ENCODE results near the gene ECT2. TPM values are rescaled to one million over a fixed set of nuclear protein-coding genes. Genes with fewer than 3 reads are reported as not detected.

The ECT2 gene
- total and polyA plus RNA-seq, 2 of the 8 experiments (the other 6 are each of a cell fraction or from before 2014, with no cell fraction given) = 19.5 to 88.7 TPM

- Histone ChIP-seq H4K91ac (replicated peaks; ENCODE audit: insufficient read length, low read length) (no peak overlapping the region), H2BK5ac (ENCODE audit: low read depth, low read length) (no peak overlapping the region), H2BK20ac (ENCODE audit: low read length) (no peak overlapping the region), H3K27ac (ENCODE audit: low read depth, low read length) (no peak overlapping the region), H3K9me3 (ENCODE audit: insufficient read depth in 2 of 2, low read depth in 1 of 2, low read length in 1 of 2) (no peaks in the 10 kb centered on the region), H3K56ac (replicated peaks; ENCODE audit: insufficient read length, low read depth, low read length) (no peak overlapping the region), H3K23me2 (ENCODE audit: low read depth, low read length) (peaks cover 1% of the 10 kb centered on the region; the same call in 1 of the 2 replicates), H3K18ac (ENCODE audit: extremely low read depth, low read length) (no peak overlapping the region), H4K20me1 (replicated peaks in 1 of 2; ENCODE audit: control insufficient read depth in 1 of 2, insufficient read depth in 2 of 2, low read length in 2 of 2) (no peaks in the 10 kb centered on the region), H2AK5ac (ENCODE audit: low read depth, low read length) (no peak overlapping the region), H3K4me3 (ENCODE audit: extremely low read depth in 1 of 4, insufficient read depth in 2 of 4, low read depth in 3 of 4, low read length in 4 of 4) (no peak overlapping the region), H3K27me3 (replicated peaks in 1 of 4; ENCODE audit: control insufficient read depth in 3 of 4, extremely low read depth in 1 of 4, insufficient read depth in 3 of 4, low read length in 3 of 4) (no peaks in the 10 kb centered on the region), H3K79me2 (ENCODE audit: control insufficient read depth in 1 of 2, insufficient read depth in 2 of 2, low read length in 2 of 2) (no peaks in the 10 kb centered on the region), H3K36me3 (ENCODE audit: control insufficient read depth in 2 of 4, insufficient read depth in 4 of 4, low read length in 3 of 4) (no peaks in the 10 kb centered on the region), H4K5ac (ENCODE audit: insufficient read length, low read depth, low read length) (no peak overlapping the region), H3K4me2 (ENCODE audit: insufficient read depth in 1 of 2, low read depth in 2 of 2, low read length in 2 of 2) (no peak overlapping the region), H2AFZ (ENCODE audit: low read length) (no peak overlapping the region), H3K9ac (replicated peaks in 1 of 4; ENCODE audit: extremely low read depth in 1 of 4, low read depth in 3 of 4, low read length in 3 of 4) (no peak overlapping the region), H3K79me1 (ENCODE audit: low read depth, low read length) (no peaks in the 10 kb centered on the region), H3K4me1 (replicated peaks in 1 of 4; ENCODE audit: control insufficient read depth in 3 of 4, insufficient read depth in 4 of 4, low read length in 3 of 4) (peaks cover 0 to 4% (median 1%) of the 10 kb centered on the region in 4 experiments; a peak in 2 of 7 replicates), H2BK12ac (ENCODE audit: low read depth, low read length) (no peak overlapping the region), H2BK15ac (ENCODE audit: low read length) (no peak overlapping the region), H3K4ac (replicated peaks; ENCODE audit: insufficient read length, low read depth, low read length) (no peak overlapping the region), H3K23ac (ENCODE audit: insufficient read length) (no peak overlapping the region), H4K8ac (ENCODE audit: extremely low read depth, insufficient read depth, low read length) (no peak overlapping the region), H2BK120ac (replicated peaks; ENCODE audit: low read depth, low read length) (no peak overlapping the region), H3K14ac (ENCODE audit: insufficient read length) (no peak overlapping the region)
- POLR2A ChIA-PET (ENCODE audit: partially characterized antibody) = no interaction called here
- no peak for TF ChIP-seq SIX5 (IDR thresholded peaks at IDR 0.05; ENCODE audit: low read depth, low read length)
- no peak for TF ChIP-seq SIRT6 (IDR thresholded peaks at IDR 0.05; ENCODE audit: low read length)
- TF ChIP-seq EZH2 (IDR thresholded peaks at IDR 0.05; ENCODE audit: low read depth, low read length, severe bottlenecking) = no peak
- TF ChIP-seq GTF2F1 (IDR thresholded peaks at IDR 0.05; ENCODE audit: borderline replicate concordance, low read depth, low read length) = no peak
- TF ChIP-seq TCF12 (IDR thresholded peaks at IDR 0.05; ENCODE audit: low read depth, low read length) = no peak
- no peak for TF ChIP-seq ZNF274 (IDR thresholded peaks at IDR 0.05; ENCODE audit: borderline replicate concordance, extremely low read depth, low read length)
- TF ChIP-seq RFX5 (IDR thresholded peaks at IDR 0.05; ENCODE audit: borderline replicate concordance, low read depth, low read length) = no peak
- no peak for TF ChIP-seq ATF2 (IDR thresholded peaks at IDR 0.05; ENCODE audit: low read length)
- no peak for TF ChIP-seq NANOG (IDR thresholded peaks at IDR 0.05; ENCODE audit: insufficient read depth, low read depth, low read length, poor library complexity, severe bottlenecking)
- TF ChIP-seq SP4 (IDR thresholded peaks at IDR 0.05; ENCODE audit: low read length) = no peak
- no peak for TF ChIP-seq ASH2L (IDR thresholded peaks at IDR 0.05; ENCODE audit: low read length)
- TF ChIP-seq SRF (IDR thresholded peaks at IDR 0.05; ENCODE audit: low read depth, low read length) = no peak
- TF ChIP-seq GABPA (IDR thresholded peaks at IDR 0.05; ENCODE audit: borderline replicate concordance, insufficient read depth, low read length) = no peak
- no peak for TF ChIP-seq MAFK (IDR thresholded peaks at IDR 0.05; ENCODE audit: low read depth, low read length)
- FAIRE-seq = no peak
- 79% methylated on average over 4 of the region's 4 CpGs; no CpG with 5 or more reads in 1 of the 2 experiments for WGBS, 2 experiments (ENCODE audit: extremely low coverage in 1 of 2, insufficient coverage in 1 of 2, insufficient read length in 1 of 2, insufficient replicate concordance in 2 of 2, low coverage in 1 of 2, low lambda C conversion rate in 2 of 2, missing lambda C conversion rate in 1 of 2)
- CTCF ChIA-PET (ENCODE audit: partially characterized antibody) = no interaction called here
- DNase-seq (ENCODE audit: low read depth in 1 of 2, low spot score in 2 of 2) = no peak
Measured at GRCh38 chr3:172840463-172840862, 89.9 kb downstream of the ECT2 start.
